HG03378 (cell line): ENCODE measurements around the gene SORCS3.
A peak's percentile ranks its signal among the peaks of the same experiment; 100 is the strongest.

Source experiments
- ATAC-seq: cut with Tn5 transposase; IDR thresholded peaks from one replicate; pipeline ENCODE4 v1.9.1; 2021; ENCODE audit warnings: mild to moderate bottlenecking, moderate library complexity; ENCODE audit not compliant: unreplicated experiment

Gene SORCS3

GRCh38 chr10:104834580-104834979 is 193.5 kb downstream of the SORCS3 start:
- ATAC-seq, result no peak

DNA sequence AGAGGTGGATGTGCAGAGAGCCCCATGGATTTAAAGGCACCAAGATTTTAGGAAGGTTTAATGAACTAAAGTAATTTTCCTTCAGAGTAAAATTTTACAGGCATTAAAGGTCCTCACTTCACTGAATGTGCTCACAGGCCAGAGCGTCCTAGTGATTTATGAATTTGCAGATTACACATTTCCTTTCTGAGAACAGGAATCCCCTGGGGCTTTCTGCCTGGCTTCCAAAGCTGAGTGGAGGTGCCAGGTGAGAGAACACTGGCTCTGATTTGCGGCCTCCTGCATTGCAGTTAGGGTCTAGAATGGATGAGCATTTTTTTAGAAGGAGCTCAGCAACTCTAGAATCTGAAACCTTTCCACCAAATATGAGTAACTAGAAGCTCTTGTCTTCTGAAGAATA is 194.3 kb downstream of the SORCS3 start:
- ATAC-seq, result no peak

DNA sequence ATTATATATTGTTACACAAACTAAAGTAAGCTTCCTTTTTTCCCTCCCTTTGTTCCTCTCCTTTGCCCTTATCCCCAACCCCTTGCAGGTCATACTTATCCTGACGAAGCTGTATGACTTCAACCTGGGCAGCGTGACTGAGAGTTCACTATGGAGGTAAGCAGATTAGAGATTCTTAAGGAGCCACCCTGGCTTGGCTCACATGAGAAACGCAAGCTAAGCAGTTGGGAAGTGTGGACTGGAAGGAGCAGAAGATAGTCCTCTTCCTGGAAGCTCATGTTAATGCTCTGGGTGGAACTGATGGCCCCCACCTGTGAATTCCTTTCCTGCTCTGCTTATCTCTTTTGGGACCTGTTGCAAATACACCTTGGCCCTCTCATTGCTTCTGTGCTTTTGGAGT is 201.6 kb downstream of the SORCS3 start:
- no peak for ATAC-seq

GRCh38 chr10:104844073-104844472 is 203.0 kb downstream of the SORCS3 start:
- no peak for ATAC-seq

GRCh38 chr10:104850023-104850422 is 208.9 kb downstream of the SORCS3 start:
- ATAC-seq, result no peak

DNA sequence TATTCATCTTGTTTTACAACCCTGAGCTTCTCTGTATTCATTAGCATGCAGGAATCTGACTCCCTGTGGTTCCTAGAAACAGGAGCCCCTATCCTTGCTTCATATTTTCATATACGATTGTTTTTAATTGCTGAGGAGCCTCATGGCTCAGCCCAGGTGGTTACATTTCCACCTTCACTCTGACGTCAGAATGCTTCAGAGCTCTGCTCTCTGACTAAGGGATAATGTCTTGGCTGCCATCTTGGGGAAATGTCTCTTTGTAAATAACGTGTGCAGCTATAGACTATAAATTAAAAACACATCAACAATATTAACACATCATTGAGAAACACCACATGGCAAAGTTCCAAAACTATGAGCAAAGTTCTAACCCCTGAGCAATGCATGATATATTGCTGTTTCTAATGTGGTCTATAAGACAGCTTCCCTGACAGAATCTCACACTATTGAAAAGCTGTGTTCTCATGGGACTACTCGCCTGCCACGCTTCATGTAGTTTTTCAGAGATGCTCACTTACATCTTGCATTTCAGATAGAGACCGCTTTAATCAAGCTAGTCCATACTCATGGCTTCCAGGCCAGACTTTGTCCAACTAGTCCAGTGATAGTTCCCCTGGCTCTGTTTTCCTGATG is 227.0 kb downstream of the SORCS3 start:
- no peak for ATAC-seq

- ATAC-seq, result no peak
Observed at GRCh38 chr10:104872691-104873090, 231.6 kb downstream of the SORCS3 start.

GRCh38 chr10:104873161-104873560 is 232.1 kb downstream of the SORCS3 start:
- ATAC-seq, result no peak

- ATAC-seq, result no peak
Observed at GRCh38 chr10:104875561-104875960, 234.5 kb downstream of the SORCS3 start.

- ATAC-seq, result no peak
Observed at GRCh38 chr10:104880624-104881398, 239.7 kb downstream of the SORCS3 start.

GRCh38 chr10:104881740-104882139 is 240.7 kb downstream of the SORCS3 start:
- ATAC-seq, result no peak

DNA sequence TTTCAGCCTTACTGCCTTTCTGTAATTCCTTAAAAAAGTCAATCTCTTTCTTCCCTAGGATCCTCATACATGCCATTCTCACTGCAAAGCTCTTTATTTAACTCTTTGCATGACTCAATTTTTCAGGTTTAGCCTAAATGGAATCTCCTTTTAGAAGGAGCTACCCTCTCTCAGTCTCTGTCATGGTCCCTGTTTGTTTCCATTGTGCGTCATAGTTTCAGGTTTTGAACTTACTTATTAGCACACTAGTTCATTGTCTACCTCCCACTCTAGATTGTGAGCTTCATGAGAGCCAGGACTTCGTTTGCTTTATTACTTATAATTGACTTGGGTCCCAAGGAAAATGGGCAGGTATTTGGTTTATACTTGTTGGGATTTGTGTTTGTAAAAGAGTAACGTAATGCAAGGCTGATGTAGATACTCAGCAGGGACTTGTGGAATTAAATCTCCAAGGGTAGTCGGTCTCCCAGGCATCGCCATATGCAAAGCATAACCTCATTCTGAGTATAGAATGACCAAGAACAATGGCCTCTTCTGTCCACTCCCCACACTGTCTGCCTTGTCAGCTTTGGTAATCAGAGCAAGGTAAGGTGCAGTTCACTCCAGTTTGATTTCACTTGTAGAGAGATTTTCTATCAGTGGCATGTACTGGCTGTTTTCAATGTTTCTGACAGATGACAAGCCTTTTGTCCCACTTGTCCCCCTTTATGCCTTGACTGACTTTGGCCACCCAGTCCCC is 252.0 kb downstream of the SORCS3 start:
- ATAC-seq, result no peak

DNA sequence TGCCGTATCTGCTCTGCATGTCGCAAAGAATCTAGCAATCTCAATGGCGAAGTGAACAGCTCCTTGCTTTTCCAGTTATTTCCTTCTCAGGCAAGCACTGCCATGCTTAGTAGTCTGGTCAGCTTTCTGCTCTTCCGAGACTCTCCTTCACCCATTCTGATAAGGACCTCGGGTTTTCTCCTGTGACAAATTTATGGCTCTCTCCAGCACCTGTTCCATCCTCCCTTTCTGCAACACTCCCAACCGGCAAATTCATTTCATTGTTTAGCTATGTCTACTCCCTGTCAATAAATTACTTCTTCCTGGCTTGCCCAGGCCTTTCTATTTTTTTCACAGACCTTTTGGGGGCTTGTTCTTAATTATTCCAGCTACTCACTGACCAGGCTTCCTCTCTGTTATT is 252.6 kb downstream of the SORCS3 start:
- no peak for ATAC-seq

DNA sequence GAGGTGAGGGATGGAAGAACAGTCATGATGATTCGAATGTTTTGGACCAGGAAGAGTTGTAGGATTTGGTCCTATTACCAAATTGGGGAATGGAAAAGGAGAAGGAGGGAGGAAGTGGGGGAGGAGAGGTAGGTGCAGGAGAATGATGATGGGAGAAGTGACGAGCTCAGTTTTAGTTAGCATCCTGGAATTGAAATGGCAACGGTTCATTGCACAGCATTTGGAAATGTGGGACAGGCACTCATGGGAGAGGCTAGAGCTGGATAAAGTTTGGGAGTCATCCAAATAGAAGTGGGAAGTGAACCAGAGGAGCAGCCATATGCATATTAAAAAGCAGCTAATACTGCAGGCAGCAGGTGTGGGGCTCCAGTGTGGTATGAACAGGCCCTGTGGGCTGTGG is 253.6 kb downstream of the SORCS3 start:
- ATAC-seq, result no peak

DNA sequence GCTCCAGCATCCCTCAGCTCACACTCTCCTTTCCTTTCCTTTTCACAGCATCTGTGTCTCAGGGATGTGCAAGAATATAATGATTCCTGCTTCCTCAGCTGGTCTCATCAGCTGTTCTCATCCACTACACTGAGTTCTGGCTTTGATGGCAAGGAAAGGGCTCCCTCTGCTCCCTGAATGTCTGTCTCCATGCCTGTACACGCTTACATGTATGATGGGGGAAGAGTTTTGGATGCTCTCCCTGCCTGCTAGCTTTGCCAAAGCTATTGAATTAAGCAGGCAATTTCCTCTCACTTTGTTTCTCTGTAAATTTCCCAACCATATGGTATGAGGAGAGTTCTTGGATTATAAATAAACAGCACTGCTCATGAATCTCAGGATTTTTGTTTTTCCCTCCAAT is 254.5 kb downstream of the SORCS3 start:
- ATAC-seq, result no peak

GRCh38 chr10:104895981-104896380 is 254.9 kb downstream of the SORCS3 start:
- no peak for ATAC-seq

DNA sequence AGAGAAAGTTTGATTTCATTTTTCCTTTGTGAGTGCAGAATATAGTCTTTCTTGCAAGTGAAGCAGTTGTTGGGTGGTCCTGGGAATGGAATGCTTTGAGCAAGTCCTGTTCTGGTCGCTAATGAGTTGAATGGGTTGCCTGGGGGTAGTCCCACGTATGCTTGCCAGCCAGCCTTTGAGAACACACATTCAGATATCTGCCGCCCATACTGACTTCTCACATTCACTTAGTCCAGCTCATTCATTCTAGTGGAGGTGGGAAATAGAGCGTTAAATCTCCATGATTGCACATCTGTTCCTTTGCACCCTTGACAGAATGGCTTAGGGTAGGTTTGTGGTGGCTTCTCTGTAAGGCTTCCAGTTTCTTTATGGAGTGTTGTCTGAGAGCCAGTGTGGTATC is 256.6 kb downstream of the SORCS3 start:
- no peak for ATAC-seq

DNA sequence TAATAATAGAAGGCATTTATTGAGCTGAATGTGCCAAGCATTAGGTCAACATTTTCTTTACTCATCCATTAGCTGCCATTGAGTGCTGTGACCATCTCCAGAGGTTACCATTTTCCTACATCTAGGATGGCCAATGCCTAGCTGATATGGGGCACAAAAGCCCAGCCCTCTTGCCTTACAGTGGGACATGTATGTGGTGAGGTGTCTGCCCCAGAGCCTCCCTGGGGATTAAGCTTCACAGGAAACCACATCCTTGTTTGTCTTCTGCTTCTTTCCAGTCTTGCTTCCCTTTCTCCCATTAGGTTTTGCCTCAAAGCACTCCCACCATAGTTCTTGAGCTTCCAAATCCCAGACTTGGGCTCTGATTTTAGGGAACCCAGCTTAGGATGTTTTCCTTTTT is 258.7 kb downstream of the SORCS3 start:
- no peak for ATAC-seq

GRCh38 chr10:104903433-104903832 is 262.3 kb downstream of the SORCS3 start:
- ATAC-seq, result peak; percentile 46

DNA sequence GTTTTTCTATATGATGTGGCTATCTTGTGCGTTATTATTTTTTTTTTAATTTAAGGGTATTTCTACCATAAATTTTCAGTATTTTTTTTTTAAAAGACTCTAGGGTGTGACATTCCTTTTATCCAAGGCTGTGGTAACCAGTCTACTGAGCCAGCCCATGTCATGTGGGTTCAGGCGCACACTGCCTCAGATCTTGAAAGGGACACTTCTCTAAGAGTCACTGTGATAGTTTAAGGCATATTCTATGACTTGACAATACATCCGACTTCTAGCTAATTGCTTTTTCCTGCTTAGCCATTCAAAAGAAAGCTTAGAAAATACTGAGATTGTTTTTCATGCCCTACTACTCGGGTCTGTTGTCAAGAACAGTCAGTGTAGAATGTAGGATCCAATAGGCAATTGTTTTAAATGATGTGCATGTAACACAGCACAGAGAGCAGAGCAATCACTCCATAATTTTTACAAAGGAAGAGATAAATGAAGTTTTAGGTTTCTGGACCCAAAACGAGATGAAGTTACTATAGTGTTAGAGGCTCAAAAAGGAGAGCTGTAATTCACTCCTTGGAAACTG is 263.7 kb downstream of the SORCS3 start:
- no peak for ATAC-seq

DNA sequence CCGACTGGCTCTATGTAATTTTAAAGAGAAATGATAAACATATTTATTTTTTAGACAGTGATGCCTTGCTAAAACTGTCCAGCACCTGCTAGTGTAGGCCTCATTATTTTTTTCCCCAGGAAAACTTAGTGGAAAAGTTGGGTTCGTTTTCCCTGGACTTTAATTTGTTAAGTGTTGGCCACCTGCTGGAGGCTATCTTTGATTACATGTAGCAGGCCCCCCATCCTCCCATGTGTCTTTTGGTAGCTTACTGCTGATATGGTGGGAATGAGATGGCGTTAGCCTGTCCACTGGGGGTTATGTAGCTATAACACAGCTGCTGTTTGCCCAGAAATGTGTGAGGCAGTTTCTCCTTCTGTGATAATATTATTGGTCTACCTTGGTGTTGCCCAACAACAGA is 265.0 kb downstream of the SORCS3 start:
- ATAC-seq, result no peak

DNA sequence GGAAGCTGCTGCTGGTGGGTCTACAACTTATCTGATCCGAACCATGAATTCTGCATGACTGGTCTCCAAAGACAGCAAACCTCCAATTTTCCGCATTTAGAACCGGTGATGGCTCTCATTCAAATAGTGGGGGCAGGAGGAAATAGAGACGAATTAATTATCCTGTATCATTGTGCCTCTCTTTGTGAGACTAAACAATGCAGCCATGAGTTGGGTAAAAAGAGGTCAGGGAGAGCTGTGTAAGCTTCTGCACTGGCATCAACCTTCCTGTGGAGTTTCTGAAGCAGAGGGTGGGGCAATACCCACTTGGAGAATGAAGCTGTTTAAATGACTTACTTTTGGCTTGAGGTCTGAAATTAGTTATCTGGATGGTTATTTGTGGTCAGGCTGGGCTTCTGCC is 266.4 kb downstream of the SORCS3 start:
- no peak for ATAC-seq
